ENCODE measurements around the gene C15orf61. TPM values are rescaled to one million over a fixed set of nuclear protein-coding genes. Genes with fewer than 3 reads are reported as not detected.

The C15orf61 gene
- total RNA-seq, 1 donor from 2014 or later = 4.2 TPM

DNA sequence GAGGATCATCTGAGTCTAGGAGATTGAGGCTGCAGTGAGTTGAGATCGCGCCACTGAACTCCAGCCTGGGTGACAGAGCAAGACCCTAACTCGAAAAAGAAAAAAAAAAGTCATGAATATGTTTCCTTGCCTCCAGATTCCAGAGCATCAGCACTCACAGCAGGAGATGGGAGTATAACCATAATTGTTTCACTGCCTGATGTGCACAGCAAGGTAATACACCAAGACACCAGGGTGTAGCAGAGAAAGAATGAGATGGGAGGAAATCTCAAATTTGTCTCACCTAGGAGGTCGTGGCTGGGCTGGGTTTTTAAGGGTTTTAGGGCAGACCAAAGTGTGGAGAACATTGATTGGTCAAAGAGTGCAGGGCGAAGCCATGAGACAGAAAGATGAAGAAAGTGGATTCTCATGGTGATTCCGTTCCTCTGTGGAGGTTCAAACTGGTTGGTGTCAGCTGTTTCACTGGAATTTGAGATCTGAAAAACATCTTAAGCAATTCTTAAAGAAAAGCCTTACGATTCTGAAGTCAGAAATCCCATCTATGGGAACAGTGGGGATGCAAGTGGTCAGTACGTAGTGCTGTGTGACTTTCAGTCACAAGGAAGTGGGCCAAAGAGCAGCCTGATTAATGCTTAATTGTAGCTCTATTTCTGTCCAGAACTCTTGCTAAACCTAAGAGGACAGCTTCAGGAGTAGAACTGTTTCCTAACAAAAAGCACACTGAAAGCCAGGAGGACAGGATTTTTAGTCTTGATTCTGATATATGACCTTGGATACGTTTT, 7.8 kb upstream of the C15orf61 start:
- no peak for DNase-seq (ENCODE audit: low spot score)

- no peak for DNase-seq (ENCODE audit: low spot score)
Observed at GRCh38 chr15:67515090-67515489, 5.8 kb upstream of the C15orf61 start.

DNA sequence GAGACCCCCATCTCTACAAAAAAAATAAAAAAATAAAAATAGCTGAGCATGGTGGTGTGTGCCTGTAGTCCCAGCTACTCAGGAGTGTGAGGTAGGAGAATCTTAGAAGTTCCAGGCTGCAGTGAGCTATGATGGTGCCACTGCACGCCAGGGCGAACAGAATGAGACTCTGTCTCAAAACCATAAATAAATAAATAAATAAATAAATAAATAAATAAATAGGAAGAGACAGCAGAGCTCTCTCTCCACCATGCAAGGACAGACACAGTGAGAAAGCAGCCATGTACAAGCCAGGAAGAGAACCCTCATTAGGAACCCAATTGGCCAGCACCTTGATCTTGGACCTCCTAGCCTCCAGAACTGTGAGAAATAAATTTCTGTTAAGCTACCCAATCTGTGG, 5.4 kb upstream of the C15orf61 start:
- DNase-seq (ENCODE audit: low spot score) = no peak

DNA sequence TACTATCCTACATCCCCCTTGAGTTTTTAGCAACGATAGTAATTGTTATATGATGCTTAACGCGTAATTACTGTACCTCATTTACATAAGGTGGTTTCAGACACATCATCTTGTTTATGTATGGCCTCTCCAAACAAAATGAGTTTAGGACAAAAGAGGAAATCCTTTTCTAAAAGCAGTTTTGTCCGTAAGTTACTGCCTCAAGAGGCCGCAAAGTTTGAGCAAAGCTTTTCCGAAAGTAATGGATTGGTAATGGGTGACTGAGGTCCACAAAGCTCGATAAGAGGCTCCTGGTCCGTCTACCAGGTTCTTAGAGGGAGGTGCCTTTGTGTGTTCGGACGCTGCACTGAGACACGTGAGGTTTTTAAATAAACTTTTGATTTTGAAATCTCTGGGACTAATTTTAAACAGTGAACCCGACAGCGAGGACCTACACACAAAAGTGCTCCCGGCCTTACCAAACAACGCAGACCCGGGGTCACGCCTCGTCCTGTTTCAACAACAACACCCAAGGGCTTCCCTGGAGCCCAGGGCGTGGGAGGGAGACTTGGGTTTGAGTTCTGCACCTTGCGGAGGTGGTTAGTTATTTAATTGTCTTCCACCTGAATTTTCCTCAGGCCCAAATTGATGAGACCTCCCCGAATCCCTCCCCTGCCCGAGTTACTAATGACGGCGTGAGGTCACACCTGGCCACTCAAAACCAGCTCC, 456 bp upstream of the C15orf61 start:
- DNase-seq (ENCODE audit: low spot score) = no peak

DNA sequence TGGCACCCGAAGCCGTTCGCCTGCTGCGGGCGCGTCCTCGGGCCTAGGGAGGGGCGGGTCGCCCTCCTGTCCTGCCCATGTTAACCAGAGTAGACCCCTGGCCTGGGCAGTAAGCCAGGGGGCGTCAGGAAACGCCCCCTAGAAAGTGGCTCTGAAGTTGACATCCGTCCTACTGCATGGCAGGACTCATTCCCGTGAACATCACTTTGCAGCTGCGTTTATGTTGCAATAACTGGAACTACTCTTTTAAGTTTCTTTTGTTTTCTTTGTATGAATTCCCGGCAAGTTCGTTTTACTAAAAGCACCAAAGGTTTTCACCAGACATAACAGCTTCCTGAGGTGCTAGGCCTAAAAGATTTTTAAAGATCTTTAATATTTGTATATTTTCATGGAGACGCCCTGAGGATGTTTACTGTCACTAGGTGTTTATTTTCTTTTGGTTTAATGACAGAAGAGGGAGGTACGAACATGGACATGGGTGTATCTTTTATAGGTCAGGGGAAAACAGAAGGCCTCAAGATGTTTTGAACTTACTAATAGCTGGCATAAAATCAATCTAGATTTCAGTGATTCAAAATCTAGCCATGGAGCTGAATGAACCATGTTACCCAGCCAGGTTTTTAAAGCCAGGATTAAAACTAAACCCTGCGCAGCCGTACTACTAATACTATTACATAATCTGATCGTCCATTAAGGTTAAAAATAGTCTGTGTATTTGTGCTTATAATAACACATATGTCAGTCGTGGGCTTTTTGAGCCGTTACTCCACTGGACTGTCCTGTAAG, 1.0 kb downstream of the C15orf61 start:
- no peak for DNase-seq (ENCODE audit: low spot score)

DNA sequence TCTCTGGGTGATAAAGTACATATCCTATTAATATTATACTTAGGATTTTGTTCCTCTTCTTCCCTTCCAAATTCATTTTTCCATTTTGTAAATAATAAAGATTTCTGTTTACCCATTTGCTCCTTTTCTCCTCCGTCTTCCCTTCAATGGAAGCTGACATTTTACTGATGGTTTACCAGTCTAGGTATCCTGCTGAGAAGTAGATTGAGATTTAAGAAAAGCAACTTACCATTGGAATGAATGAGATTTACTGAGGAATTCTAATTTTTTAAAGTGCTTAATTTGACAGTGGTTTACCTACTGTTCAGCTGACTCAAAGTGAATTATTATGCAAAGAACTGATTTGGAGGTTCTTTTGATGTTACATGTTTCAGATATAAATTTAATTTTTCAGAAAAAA, 2.4 kb downstream of the C15orf61 start:
- DNase-seq (ENCODE audit: low spot score) = no peak

- no peak for DNase-seq (ENCODE audit: low spot score)
Observed at GRCh38 chr15:67524235-67524634, 3.3 kb downstream of the C15orf61 start.

DNA sequence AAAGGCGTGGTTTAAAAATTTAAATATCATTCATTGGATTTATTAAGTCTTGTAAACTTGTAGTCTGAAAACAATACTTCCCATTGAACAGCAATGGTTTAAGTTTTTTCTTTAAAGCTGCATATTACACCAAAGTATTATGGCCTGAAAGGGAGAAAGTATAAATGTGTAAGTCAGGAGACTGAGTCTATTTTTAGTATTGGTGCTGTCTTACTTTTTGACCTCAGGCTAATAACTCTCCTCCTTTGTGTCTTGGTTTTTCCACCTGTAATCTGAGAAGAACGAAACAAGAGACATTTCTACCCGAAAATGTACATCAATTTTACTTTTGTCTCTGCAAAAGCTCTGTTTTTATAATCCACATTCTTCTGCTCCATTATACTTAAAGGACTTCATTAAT, 7.6 kb downstream of the C15orf61 start:
- no peak for DNase-seq (ENCODE audit: low spot score)

- DNase-seq (ENCODE audit: low spot score) = no peak
Observed at GRCh38 chr15:67531379-67531914, 10.5 kb downstream of the C15orf61 start.

DNA sequence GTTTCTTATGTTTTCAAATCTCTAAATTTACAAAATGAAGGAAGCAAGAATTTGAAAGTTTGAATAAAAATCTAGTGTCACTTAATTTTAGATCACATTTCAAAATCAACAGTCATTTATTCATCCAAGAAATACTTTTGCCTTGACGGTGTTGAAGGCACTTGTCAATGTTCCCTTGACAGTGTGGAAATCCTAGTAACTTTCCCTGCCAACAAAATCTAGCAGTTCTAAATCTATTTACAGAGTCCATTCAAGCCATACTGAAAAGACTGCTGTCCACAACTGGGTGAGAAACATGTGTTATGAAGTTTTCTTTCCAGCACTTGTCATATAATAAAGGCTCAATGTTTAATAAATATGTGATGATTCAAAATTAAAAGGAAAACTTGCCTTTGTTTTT, 12.9 kb downstream of the C15orf61 start:
- no peak for DNase-seq (ENCODE audit: low spot score)

- DNase-seq (ENCODE audit: low spot score) = no peak
Observed at GRCh38 chr15:67534360-67534759, 13.4 kb downstream of the C15orf61 start.

- DNase-seq (ENCODE audit: low spot score) = no peak
Observed at GRCh38 chr15:67537771-67538170, 16.8 kb downstream of the C15orf61 start.

DNA sequence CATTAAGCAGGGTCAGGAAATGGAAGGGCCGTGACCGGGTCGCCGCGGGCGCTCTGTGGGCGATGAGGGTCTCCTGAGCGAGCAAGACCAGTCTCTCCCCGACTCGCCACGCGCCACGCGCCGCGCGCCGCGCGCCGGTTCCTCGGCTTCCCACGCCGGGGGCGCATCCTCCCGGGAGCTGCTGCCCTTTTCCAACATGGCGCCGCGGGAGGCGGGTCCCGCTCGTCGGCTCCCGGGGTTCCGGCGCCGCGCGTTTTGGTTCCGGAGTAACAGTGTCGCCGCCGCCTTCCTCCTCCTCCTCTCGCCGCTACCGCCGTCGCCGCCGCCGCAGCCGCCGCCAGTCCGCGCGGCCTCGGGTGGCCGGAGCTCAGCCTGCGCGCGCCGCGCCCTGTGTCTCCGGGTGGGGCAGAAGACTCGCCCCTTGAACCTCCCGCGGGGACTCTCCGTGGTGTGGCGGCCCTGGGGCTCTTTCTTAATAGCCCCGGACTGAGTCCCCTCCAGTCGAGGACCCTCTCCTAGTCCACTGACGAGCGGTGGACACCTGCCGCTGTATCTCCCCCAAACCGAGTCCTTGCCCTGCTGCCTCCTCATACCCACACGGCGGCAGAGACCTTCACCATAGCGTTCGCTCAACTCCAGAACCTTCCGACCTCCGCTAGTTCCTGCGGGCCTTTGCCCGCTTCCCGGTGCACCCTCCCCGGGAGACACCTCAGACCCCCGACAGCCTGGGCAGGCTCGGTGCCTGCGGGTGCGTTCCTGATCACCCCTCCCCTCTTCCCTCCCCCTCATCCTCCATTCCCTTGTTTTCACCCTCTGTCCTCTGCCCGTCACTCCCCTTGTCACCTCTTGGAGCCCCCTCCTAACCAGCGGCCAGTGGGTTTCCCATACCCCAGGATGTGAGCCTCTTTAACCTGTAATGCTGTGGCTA, 21.8 kb downstream of the C15orf61 start, which contains the start of gene MAP2K5:
Gene MAP2K5, plus strand, starts transcription at position 284 of the 928 bp plus-strand sequence. Its CDS starts 633 bp downstream, at position 917.
- peak; percentile 89 for DNase-seq (ENCODE audit: low spot score)

DNA sequence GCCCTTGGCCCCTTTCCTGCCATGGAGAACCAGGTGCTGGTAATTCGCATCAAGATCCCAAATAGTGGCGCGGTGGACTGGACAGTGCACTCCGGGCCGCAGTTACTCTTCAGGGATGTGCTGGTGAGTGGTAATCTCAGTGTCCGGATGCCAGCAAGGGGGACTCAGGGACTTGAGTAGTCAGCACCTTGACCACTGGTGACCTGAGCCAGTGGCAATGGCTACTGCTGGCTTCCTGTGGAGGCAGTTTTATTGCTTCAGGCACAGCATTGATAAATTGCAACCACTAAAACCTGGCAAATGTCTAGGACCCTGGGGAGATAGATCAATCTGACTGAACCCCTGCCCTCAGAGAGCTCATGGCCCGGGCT, 22.4 kb downstream of the C15orf61 start:
- no peak for DNase-seq (ENCODE audit: low spot score)

DNA sequence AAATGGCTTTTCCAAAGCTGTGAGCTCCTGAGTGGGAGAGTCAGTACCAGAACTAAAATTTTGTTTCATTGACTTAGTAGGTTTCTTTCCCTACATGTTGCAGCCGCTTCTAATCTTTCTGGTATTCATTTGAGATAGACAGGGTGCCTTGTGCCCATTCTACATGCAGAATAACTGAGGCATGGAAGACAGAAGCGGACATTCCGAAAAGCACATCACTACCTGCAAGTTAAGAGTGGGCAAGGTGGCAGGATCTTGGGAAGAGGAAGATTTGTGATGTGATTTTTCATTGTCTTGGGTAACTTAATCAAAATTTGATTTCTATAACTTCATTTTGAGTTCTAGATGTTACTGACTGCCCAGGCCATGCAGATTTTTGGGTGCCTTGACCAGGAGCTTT, 23.5 kb downstream of the C15orf61 start:
- no peak for DNase-seq (ENCODE audit: low spot score)

DNA sequence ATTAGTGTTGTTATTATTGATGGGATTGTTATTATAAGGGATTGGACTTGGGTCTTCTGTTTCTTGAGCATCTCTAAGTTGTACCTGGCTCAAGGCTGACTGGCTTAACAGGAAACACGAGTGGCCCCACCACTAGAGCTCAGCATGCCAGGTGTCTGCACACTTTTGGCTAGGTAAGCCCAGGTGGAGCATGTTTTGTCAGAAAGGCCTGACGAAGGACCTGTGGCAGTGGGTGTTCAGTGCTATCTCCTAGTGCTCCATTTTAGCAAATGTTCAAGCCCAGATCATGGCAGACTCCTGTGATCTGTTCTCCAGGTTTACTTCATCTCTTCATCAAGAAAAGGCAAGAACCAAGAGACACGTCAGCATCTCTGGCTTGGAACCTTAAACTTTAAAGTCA, 24.9 kb downstream of the C15orf61 start:
- no peak for DNase-seq (ENCODE audit: low spot score)

DNA sequence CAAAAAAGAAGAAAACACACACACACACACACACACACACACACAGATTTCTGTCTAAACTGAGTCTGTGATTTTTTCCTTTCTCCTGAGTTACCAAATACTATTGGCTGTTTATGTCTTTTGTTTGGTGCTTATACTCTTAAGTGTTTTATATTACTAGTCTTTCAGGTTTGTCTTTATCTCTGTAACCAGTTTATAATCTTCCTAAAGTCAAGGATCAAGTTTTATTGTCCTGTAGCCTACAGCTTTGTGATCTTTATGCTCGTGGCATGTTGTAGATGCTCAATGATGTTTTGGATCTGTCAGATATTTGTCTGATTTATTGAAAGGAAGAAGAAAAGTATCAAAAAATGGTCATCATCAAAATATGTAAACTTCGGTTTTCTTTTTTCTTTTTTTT, 26.1 kb downstream of the C15orf61 start:
- no peak for DNase-seq (ENCODE audit: low spot score)

GRCh38 chr15:67547836-67548235, 26.9 kb downstream of the C15orf61 start:
- DNase-seq (ENCODE audit: low spot score) = no peak

- no peak for DNase-seq (ENCODE audit: low spot score)
Observed at GRCh38 chr15:67548236-67548852, 27.4 kb downstream of the C15orf61 start.

DNA sequence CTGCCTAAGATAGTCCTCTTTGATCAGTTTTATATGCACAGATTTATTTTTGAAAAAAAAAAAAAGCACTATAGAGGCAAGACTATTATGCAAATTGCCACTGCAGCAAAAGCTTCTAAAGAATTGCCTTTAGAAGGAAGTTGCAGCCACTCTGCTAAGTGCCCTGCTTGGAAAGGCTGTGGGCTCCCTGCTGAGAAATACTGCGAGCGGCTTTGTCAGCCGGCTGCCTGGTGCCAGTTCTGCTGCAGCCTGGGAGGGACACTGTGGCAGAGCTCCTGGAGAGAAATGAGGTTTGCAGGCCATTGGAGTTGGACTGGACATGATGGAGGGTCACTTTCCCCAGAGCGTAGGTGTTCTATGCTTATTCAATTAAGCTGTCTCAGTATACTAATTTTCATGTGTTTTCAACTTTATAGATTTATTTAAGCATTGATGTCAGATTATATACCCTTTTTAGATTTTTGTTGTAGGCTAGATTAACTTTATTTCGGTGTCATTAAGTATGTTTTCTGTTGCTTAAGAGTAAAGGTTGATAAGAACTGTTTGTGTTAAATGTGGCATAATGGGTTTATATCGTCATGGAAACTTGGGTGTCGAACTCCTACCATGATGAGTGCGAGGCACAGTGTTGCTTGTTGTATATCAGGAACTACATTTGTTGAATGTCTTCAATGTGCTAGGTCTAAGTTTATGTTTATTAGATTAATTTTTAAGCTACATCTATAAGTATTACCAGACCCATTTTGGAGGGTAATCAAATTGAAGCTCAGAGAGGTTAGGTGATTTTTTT, 28.1 kb downstream of the C15orf61 start:
- DNase-seq (ENCODE audit: low spot score) = no peak

Data from ureter (tissue), 1 donor.